Measurements from ENCODE around the gene POLR1E.

DNA sequence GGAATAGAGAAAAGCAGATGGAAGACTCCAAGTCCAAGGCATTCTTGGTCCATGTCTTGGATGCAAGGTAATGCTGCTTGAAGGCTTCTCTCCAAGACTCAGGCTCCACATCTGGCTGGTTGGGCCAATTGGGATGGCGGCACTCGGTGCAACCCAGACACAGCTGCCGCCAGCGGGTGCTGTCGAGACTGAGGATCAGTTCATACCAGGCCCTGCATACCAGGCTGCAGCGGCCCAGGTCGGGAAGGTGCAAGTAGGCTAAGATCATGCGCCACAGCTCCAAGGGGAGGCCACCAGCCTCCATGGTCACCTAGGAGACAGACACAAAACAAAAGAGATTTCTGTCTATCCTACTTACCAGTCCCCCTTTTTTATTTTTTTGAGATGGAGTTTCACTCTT, 55.7 kb downstream of the POLR1E start:
- TF ChIP-seq, protein P1, sequence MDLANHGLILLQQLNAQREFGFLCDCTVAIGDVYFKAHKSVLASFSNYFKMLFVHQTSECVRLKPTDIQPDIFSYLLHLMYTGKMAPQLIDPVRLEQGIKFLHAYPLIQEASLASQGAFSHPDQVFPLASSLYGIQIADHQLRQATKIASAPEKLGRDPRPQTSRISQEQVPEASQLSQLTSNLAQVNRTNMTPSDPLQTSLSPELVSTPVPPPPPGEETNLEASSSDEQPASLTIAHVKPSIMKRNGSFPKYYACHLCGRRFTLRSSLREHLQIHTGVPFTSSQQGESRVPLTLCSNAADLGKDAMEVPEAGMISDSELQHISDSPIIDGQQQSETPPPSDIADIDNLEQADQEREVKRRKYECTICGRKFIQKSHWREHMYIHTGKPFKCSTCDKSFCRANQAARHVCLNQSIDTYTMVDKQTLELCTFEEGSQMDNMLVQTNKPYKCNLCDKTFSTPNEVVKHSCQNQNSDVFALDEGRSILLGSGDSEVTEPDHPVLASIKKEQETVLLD (IDR thresholded peaks at IDR 0.05) = no peak
- no peak for TF ChIP-seq DIDO1 (tag; IDR thresholded peaks at IDR 0.05; ENCODE audit: low read depth)

All from K562 (cell line).